Naive B cell (primary cell): ENCODE measurements around the gene NOTCH3. TPM values are rescaled to one million over a fixed set of nuclear protein-coding genes. Genes with fewer than 3 reads are reported as not detected.
A peak's percentile ranks its signal among the peaks of the same experiment; 100 is the strongest.

Source experiments
- ATAC-seq, 2 donors: fragments of 150-1000 bp; cut with Tn5 transposase; 2 replicates each; pipeline ENCODE4 v1.10.0; 2021; ENCODE audit warnings: low read depth in 2 of 2, mild to moderate bottlenecking in 2 of 2, moderate library complexity in 2 of 2
- DNase-seq: peaks from one replicate; pipeline ENCODE4 v3.0.0; 2022
- H3K27ac Mint-ChIP-seq, 6 donors: one replicate each; pipeline ENCODE4 v1.8.0; 2020 to 2022; ENCODE audit warnings: mild to moderate bottlenecking in 6 of 6, mixed read lengths in 6 of 6, moderate library complexity in 5 of 6, inconsistent platforms in 2 of 6
- H3K27me3 Mint-ChIP-seq, 3 donors: one replicate each; pipeline ENCODE4 v1.8.0; 2021 to 2022; ENCODE audit warnings: mixed read lengths in 3 of 3, mild to moderate bottlenecking in 1 of 3
- H3K36me3 Mint-ChIP-seq, 2 donors: one replicate each; pipeline ENCODE4 v1.8.0; 2020 to 2022; ENCODE audit warnings: mixed read lengths in 2 of 2, inconsistent platforms in 1 of 2, mild to moderate bottlenecking in 1 of 2
- H3K4me1 Mint-ChIP-seq, 3 donors: one replicate each; pipeline ENCODE4 v1.8.0; 2020 to 2022; ENCODE audit warnings: mixed read lengths in 3 of 3, inconsistent platforms in 1 of 3, mild to moderate bottlenecking in 1 of 3, moderate library complexity in 1 of 3
- H3K4me3 Mint-ChIP-seq, 8 donors: one replicate each; pipeline ENCODE4 v1.8.0; 2020 to 2022; ENCODE audit warnings: mild to moderate bottlenecking in 8 of 8, mixed read lengths in 8 of 8, moderate library complexity in 8 of 8, inconsistent platforms in 2 of 8
- H3K9me3 Mint-ChIP-seq, 7 donors: one replicate each; pipeline ENCODE4 v1.8.0; 2020 to 2022; ENCODE audit warnings: mixed read lengths in 7 of 7, mild to moderate bottlenecking in 5 of 7, inconsistent platforms in 2 of 7, moderate library complexity in 1 of 7
- polyA plus RNA-seq, 6 donors: library from polyadenylated mRNA; unstranded; fragments of 300-500 nt; fragmentation: Illumina TruSeq; gene quantifications; one replicate each; pipeline ENCODE4 v1.2.3, GENCODE V29; 2021; ENCODE audit warnings: low read depth in 6 of 6

NOTCH3 gene
- polyA plus RNA-seq, 6 donors from 2014 or later, result not detected

DNA sequence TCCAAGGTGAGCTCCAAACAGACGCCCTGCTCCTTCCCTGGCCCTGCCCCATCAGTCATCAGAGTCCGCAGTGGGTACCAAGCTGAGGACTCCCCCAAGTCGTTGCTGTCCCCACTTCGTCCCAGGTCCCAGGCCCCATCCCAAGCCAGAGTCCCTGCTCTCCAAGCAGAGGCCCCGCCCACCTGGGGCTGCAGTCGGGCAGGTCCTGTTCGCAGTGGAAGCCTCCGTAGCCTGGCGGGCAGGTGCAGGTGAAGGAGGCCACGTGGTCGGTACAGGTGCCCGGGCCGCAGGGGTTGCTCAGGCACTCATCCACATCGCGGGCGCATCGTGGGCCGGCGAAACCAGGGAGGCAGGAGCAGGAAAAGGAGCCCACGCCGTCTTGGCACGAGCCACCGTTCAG, 19.4 kb downstream of the NOTCH3 start:
- H3K4me1 Mint-ChIP-seq, result peaks cover 5 to 12% (median 7%) of the 10 kb centered on the region in 3 donors
- DNase-seq, result no peak
- H3K4me3 Mint-ChIP-seq, result peak overlapping the region in 2 of 8 donors; percentile 32 to 37
- H3K9me3 Mint-ChIP-seq, result no peaks in the 10 kb centered on the region
- no peaks in the 10 kb centered on the region for H3K36me3 Mint-ChIP-seq
- peaks cover 9 to 43% (median 42%) of the 10 kb centered on the region in 3 donors for H3K27me3 Mint-ChIP-seq
- no peak for ATAC-seq
- H3K27ac Mint-ChIP-seq, result no peak overlapping the region

DNA sequence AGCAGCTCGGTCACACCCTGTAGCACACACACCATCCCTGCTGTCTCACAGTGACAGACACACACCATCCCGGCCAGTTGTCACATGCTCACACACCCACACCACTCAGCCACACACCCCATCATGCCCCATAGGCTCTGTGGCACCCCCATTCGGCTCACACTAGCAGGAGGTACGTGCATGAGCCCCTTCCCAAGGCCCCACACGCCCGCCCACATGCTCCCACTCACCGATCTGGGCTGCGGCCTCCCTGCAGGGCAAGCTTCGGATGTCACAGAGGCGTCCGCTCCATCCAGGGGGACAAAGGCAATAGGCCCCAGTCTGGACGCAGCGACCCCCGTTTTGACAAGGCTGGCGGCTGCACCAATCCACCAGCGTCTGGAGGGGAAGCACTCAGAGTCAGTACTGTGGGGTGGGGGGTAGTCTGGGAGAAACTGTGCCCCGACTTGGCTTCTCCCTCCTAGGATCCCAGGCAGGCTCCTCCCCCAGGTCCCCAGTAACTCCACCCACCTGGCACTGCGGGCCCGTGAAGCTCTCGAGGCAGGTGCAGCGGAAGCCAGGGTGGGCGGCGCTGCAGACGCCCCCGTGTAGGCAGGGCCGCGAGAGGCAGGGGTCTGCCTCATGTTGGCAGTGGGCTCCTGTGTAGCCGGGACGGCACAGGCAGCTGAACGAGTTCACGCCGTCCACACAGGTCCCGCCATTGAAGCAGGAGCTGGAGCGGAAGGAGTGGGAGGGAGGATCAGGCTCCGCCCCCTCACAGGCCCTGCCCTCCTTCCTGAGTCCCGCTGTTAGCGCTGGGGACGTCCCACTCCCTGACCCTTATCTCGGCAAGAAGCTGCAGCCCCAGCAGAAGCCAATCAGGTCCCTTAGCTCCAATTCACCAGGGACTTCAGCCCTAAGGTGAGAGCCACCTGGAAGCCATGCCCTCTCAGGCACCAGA, 20.1 kb downstream of the NOTCH3 start:
- peaks cover 10 to 46% (median 43%) of the 10 kb centered on the region in 3 donors for H3K27me3 Mint-ChIP-seq
- peak overlapping the region in 3 of 8 donors; percentile 37 to 53 (median 45) for H3K4me3 Mint-ChIP-seq
- no peaks in the 10 kb centered on the region for H3K36me3 Mint-ChIP-seq
- no peak overlapping the region for H3K27ac Mint-ChIP-seq
- no peaks in the 10 kb centered on the region for H3K9me3 Mint-ChIP-seq
- DNase-seq (no peak), ATAC-seq (no peak)
- H3K4me1 Mint-ChIP-seq, result peaks cover 5 to 12% (median 9%) of the 10 kb centered on the region in 3 donors

DNA sequence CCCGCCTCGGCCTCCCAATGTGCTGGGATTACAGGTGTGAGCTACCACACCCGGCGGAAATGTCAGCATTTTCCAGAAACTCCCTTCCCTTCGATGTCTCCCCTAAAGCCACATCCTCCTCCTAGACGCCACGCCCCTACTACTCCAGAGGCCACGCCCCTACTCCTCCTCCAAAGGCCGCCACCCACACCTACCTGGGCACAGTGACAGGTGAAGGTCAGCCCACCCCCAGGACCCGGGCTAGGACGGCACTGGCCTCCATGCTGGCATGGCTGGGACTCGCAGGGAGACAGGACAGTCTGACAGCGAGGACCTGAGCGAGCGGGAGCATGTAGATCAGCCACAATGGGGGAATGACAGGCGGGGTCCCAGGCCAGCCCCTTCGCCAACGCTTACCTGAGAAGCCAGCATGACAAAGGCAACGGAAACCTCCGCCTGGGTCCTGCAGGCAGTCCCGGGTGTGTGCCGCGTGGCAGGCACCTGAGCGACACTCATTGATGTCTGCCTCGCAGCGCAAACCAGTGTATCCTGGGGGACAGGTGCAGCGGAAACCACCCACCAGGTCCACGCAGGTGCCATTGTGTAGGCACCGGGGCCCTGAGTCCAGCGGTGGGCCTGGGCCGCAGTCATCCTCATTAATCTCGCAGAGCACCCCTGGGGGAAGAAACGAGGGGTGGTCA, 22.0 kb downstream of the NOTCH3 start:
- Mint-ChIP-seq H3K27ac (no peak overlapping the region), H3K36me3 (no peaks in the 10 kb centered on the region), H3K9me3 (no peaks in the 10 kb centered on the region), H3K4me3 (peak overlapping the region in 2 of 8 donors; percentile 45 to 63), H3K4me1 (peaks cover 5 to 12% (median 12%) of the 10 kb centered on the region in 3 donors), H3K27me3 (peaks cover 12 to 42% (median 38%) of the 10 kb centered on the region in 3 donors)
- DNase-seq, result no peak
- no peak for ATAC-seq

DNA sequence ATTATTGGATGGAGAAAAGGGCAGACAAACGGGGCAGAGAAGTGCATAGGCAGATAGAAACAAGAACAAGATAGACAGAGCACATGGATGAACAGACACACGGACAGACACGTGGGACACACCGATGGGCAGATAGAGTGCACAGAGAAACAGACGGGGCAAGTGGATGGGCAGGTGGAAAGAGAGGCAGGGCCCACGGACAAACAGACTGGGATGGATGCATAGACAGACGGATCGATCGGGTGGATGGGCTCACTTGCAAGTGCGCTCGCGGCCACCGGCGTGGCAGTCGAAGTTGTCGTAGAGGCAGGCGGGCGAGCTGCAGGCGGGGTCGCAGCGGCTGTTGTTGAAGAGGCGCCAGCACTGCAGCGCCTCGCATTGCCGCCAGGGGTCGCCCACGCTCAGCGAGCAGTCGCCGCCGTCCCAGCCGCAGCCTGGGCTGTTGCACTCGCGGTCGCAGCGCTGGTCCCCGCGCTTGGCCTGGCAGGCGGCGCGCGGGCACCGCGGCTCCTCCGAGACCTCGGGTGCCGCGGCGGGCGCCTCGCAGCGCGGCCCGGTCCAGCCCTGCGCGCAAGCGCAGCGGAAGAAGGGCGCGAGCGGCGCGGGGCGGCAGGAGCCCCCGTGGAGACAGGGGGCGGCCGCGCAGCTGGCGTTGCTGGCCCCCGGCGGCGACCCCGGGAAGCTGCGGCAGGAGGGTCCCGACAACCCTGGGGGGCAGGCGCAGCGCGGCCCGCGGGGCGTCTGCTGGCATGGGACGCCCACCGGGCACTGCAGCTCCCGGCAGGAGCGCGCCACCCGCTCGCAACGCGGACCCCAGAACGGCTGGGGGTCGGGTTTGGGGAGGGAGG, 23.3 kb downstream of the NOTCH3 start:
- DNase-seq, result peak; percentile 82
- ATAC-seq, result peak; percentile 95 to 97
- Mint-ChIP-seq H3K4me1 (peaks cover 5 to 12% (median 12%) of the 10 kb centered on the region in 3 donors), H3K27me3 (peaks cover 16 to 42% (median 38%) of the 10 kb centered on the region in 3 donors), H3K27ac (no peak overlapping the region), H3K9me3 (no peaks in the 10 kb centered on the region), H3K36me3 (no peaks in the 10 kb centered on the region), H3K4me3 (peak overlapping the region; percentile 5 to 72 (median 58))

DNA sequence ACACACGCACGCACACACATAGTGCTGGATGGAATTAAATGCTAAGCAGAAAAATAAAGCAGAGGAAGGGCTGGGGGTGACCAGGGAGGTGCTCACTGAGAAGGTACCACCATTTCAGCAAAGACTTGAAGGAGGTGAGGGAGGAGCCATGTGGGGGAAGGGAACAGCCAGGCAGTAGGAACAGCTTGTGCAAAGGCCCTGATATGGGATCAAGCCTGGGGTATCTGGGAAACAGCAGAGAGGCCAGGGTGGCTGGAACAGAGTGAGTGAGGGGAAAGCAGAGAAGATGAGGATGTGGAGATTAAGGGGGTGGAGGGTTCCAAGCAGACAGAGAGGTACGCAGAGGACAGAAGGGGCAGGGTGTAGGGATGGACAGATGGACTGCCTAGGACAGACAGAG, 25.2 kb downstream of the NOTCH3 start:
- Mint-ChIP-seq H3K4me3 (peak overlapping the region in 1 of 8 donors; percentile 20), H3K9me3 (peaks cover 0 to 2% (median 0%) of the 10 kb centered on the region in 7 donors), H3K27ac (no peak overlapping the region), H3K36me3 (no peaks in the 10 kb centered on the region), H3K4me1 (peaks cover 5 to 18% (median 15%) of the 10 kb centered on the region in 3 donors), H3K27me3 (peaks cover 16 to 41% (median 37%) of the 10 kb centered on the region in 3 donors)
- DNase-seq (no peak), ATAC-seq (no peak)

DNA sequence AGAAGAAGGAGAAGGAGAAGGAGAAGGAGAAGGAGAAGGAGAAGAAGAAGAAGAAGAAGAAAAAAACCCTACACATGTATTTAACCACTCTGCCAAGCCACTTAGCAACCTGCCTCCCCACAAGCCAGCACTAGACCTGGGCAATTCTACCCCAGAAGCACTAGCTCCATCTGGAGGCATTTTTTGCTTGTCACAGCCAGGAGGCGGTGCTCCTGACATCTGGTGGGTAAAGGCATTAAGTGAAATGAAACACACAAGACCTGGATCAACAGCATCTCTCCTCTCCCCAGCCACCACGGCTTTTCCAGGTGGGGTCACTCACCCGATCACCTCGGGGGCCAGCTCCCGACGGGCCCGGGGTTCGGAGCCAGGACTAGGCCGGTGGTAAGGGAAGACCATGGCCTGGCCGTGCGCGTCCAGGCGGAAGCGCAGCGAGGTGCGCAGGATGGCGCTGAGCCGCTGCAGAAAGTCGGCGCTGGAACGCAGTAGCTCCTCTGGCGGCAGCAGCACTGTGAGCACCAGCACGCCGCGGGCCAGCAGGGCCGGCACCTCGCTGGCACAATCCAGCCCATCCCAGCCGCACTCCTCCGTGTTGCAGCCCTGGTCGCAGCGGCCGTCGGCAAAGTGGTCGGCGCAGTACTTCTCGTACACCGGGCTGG, 26.9 kb downstream of the NOTCH3 start:
- Mint-ChIP-seq H3K27ac (no peak overlapping the region), H3K4me1 (peaks cover 5 to 12% (median 11%) of the 10 kb centered on the region in 3 donors), H3K27me3 (peaks cover 16 to 27% (median 24%) of the 10 kb centered on the region in 3 donors), H3K4me3 (no peak overlapping the region), H3K36me3 (no peaks in the 10 kb centered on the region), H3K9me3 (peaks cover 0 to 2% (median 0%) of the 10 kb centered on the region in 7 donors)
- ATAC-seq, result no peak
- no peak for DNase-seq

DNA sequence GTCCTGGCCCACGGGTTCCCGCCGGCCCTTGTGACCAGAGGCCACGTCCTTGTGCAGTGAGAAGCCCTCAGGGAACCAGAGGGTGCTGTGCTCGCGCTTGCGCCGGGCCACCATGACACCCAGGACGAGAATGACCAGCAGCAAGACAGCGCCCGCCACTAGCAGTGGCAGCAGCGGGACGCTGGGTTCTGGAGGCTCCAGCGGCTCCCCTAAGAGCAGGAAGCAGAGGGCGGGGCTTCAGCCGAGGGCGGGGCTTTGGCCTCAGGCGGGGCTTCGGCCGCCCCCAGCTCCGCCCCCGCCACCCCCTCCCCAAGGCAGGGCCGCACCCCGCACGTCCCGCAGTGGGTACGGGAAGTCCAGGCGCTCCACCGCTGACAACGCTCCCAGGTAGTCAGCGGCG, 30.4 kb downstream of the NOTCH3 start:
- Mint-ChIP-seq H3K4me3 (no peak overlapping the region), H3K4me1 (peaks cover 0 to 6% (median 3%) of the 10 kb centered on the region in 3 donors), H3K27ac (no peak overlapping the region), H3K36me3 (no peaks in the 10 kb centered on the region), H3K9me3 (peaks cover 0 to 19% (median 11%) of the 10 kb centered on the region in 7 donors), H3K27me3 (peaks cover 2 to 5% (median 3%) of the 10 kb centered on the region in 3 donors)
- DNase-seq (no peak), ATAC-seq (no peak)

DNA sequence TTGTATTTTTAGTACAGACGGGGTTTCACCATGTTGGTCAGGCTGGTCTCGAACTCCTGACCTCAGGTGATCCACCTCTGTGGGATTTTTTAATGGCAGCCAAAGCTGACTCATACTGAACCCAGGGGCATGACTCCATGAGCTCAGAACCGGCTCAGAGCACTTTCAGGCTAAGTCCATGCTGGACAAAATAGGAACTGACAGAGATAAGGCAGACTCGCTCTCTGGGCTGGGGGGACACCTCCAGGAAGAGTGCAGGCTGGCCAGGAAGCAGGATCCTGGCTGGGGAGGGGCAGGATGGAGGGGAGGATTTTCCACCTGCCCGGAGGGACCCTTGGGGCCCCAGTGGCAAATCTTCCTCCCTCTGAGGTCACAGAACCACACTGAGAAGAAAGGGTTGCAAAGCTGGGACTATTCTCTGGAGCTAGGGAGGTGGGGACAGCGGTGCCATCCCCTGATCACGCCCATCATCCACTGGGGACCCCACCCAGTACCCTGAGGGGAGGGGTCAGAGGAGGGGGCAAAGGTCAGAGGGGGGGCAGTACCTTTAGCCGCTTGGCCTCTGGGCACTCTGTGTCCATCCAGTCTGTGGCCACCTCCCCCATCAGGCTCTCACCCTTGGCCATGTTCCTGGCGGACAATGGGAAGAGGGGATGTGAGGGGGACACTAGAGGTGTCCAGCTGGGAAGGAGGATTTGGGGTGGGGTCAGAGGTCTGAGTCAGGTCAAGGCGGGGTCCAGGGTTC, 31.1 kb downstream of the NOTCH3 start:
- H3K4me1 Mint-ChIP-seq, result peaks cover 0 to 6% (median 3%) of the 10 kb centered on the region in 3 donors
- no peaks in the 10 kb centered on the region for H3K36me3 Mint-ChIP-seq
- DNase-seq (no peak), ATAC-seq (no peak)
- H3K4me3 Mint-ChIP-seq, result no peak overlapping the region
- peaks cover 0 to 25% (median 16%) of the 10 kb centered on the region in 7 donors for H3K9me3 Mint-ChIP-seq
- no peak overlapping the region for H3K27ac Mint-ChIP-seq
- H3K27me3 Mint-ChIP-seq, result peaks cover 0 to 4% (median 0%) of the 10 kb centered on the region in 3 donors

DNA sequence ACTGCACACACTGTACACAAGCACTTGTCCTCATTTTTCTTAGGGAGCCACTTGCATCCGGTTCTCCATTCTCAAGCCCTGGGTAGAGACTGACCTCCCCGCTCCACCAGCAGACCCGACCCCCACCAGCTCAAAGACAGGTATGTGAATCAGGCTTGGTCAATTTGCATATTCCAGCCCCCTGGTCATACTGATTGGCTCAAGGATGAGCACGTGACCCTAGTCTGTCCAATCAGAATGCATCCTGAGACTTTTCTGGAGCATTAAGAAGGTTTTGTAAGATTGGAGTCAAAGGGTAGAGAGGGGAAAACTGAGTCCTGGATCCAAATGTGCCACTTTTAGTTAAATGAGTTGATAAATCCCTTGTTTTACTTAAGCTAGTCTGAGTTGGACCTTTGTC, 34.1 kb downstream of the NOTCH3 start:
- Mint-ChIP-seq H3K4me3 (no peak overlapping the region), H3K4me1 (no peaks in the 10 kb centered on the region), H3K36me3 (no peaks in the 10 kb centered on the region), H3K27ac (no peak overlapping the region), H3K27me3 (no peaks in the 10 kb centered on the region), H3K9me3 (peaks cover 0 to 39% (median 24%) of the 10 kb centered on the region in 7 donors)
- DNase-seq (no peak), ATAC-seq (no peak)

DNA sequence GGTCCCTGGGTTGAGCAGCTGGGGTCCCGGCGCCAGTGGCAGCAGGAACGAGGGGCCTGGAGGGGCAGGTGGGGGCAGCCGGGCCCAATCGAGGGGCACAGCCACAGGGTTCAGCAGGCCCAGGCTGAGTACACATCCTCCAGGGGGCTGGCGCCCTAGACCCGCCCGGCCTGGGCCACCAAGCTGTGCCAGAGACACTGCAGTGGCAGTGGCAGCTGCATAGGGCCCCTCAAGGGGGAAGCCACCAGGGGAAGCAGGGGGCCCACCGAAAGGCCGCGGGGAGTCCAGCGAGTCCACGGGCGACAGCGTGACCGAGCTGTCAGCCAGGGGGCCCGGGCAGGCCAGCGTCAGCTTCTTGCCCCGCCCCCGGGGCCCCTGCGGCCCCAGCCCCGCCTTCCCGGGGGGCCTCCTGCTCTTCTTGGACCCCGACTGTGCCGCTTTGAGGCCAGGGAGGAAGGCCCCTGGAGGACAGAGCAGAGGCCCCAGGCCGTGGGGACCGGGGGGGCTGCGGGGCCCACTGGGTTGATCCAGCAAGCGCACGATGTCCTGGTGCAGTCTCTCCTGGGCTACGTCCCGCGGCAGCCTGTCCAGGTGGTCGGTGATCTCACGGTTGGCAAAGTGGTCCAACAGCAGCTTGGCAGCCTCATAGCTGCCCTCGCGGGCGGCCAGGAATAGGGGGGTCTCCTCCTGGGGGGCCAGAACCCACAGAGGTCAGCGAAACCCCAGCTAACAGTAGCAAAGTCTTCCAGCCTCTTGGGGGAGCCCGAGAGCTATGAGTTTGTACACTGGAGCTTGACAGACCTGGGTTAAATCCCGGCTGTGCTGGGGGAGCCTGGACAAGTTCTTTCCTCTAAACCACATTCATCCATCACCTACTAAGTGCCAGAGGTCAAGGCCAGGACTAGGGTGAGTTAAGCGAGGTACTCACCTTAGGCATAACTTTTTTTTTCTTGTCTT, 39.5 kb downstream of the NOTCH3 start:
- no peak for DNase-seq
- Mint-ChIP-seq H3K4me3 (no peak overlapping the region), H3K9me3 (peaks cover 9 to 55% (median 40%) of the 10 kb centered on the region in 7 donors), H3K27ac (no peak overlapping the region), H3K36me3 (peaks cover 5 to 14% of the 10 kb centered on the region in 2 donors), H3K27me3 (peaks cover 7 to 18% (median 17%) of the 10 kb centered on the region in 3 donors), H3K4me1 (no peaks in the 10 kb centered on the region)
- ATAC-seq, result no peak

DNA sequence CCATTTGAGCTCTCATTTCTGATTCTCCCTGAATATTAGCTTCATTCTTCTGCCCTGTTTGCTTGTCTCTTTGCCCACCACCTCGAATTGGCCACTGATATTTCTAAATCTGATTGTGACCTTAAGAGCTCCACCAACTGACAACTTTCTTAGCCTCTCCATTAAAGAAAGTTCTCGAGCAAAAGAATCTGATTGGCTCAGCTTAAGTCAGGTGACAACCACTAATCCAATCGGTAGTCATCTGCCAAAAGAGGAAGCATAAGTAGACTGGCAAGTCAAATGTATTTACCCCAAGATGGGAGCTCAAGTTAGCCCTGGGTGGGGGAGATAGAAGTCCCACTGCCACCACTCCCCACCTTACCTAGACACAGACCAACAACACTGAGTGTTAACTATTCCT, 41.5 kb downstream of the NOTCH3 start:
- Mint-ChIP-seq H3K27me3 (peaks cover 8 to 25% (median 25%) of the 10 kb centered on the region in 3 donors), H3K9me3 (peaks cover 10 to 40% (median 28%) of the 10 kb centered on the region in 7 donors), H3K27ac (no peak overlapping the region), H3K4me3 (peak overlapping the region in 1 of 8 donors; percentile 46), H3K4me1 (no peaks in the 10 kb centered on the region), H3K36me3 (peaks cover 10 to 14% of the 10 kb centered on the region in 2 donors)
- ATAC-seq (no peak), DNase-seq (no peak)
